Panc1 (cell line): ENCODE results near the gene GALNT9. TPM values are rescaled to one million over a fixed set of nuclear protein-coding genes. Genes with fewer than 3 reads are reported as not detected.
"Not testable (repeated sequence)": the region's sequence is repeated elsewhere in the genome, so short reads cannot be mapped to it uniquely, and the experiment has no call there.

Experiments used
- ATAC-seq: fragments of 200-7000 bp; cut with Tn5 transposase; 2 replicates; pipeline ENCODE4 v1.9.1; 2020; ENCODE audit warnings: mild to moderate bottlenecking, moderate library complexity
- BruUV-seq: library from RNA; stranded (reverse); fragments of 400-500 nt; replicated peaks from 2 replicates; lab custom pipeline; 2021; lab: Mats Ljungman, UMichigan
- CTCF ChIA-PET: fragments of 300-600 bp; sonication (Branson Sonifier 250); formaldehyde crosslinking; loops from one replicate; lab custom pipeline; 2022; ENCODE audit warnings: antibody characterized with exemption; lab: Charles Lee
- POLR2A ChIA-PET: fragments of 300-600 bp; sonication (Branson Sonifier 250); formaldehyde crosslinking; loops from one replicate; lab custom pipeline; 2022; ENCODE audit warnings: antibody characterized with exemption; lab: Charles Lee
- DNase-seq: peaks from one replicate; pipeline ENCODE4 v3.0.0-alpha.2; 2010; ENCODE audit warnings: low read depth, low spot score
- H3K27ac ChIP-seq: 2 replicates; pipeline ENCODE4 v1.5.1; 2011; ENCODE audit warnings: mild to moderate bottlenecking, low read length, inconsistent platforms
- H3K27me3 ChIP-seq: fragments of 200-500 bp; sonication (Bioruptor generic); 2 replicates; pipeline ENCODE4 v1.6.0; 2014; ENCODE audit warnings: low read length, inconsistent platforms; ENCODE audit not compliant: control insufficient read depth, insufficient read depth
- H3K36me3 ChIP-seq: fragments of 200-500 bp; sonication (Bioruptor generic); 2 replicates; pipeline ENCODE4 v1.5.1; 2014; ENCODE audit warnings: inconsistent platforms, mild to moderate bottlenecking, low read length, moderate library complexity; ENCODE audit not compliant: control insufficient read depth, insufficient read depth
- H3K4me1 ChIP-seq: 2 replicates; pipeline ENCODE4 v1.5.1; 2011; ENCODE audit warnings: inconsistent platforms, mild to moderate bottlenecking, low read length, moderate library complexity; ENCODE audit not compliant: control insufficient read depth, insufficient read depth
- H3K4me3 ChIP-seq, 2 experiments: 2 replicates each; pipeline ENCODE4 v1.5.1; 2011 to 2012; ENCODE audit warnings: low read depth in 2 of 2, low read length in 2 of 2, mild to moderate bottlenecking in 2 of 2, inconsistent platforms in 1 of 2, moderate library complexity in 1 of 2
- H3K9me3 ChIP-seq: fragments of 200-500 bp; sonication (Bioruptor generic); 2 replicates; pipeline ENCODE4 v1.5.1; 2014; ENCODE audit warnings: low read depth, mild to moderate bottlenecking, inconsistent platforms, low read length, moderate library complexity; ENCODE audit not compliant: control insufficient read depth, insufficient read depth
- POLR2AphosphoS5 ChIP-seq: IDR thresholded peaks from 2 replicates; pipeline ENCODE4 v1.6.1; 2012; ENCODE audit warnings: mild to moderate bottlenecking, low read depth, low read length, moderate library complexity
- REST ChIP-seq, 2 experiments: IDR thresholded peaks; 2 replicates each; pipeline ENCODE4 v1.6.1; 2011 to 2012; ENCODE audit warnings: low read depth in 2 of 2, control low read depth in 1 of 2, low read length in 1 of 2, mild to moderate bottlenecking in 1 of 2, moderate library complexity in 1 of 2; ENCODE audit not compliant: insufficient read depth in 1 of 2
- SIN3A ChIP-seq: IDR thresholded peaks from 2 replicates; pipeline ENCODE4 v1.6.1; 2012; ENCODE audit warnings: low read depth, mild to moderate bottlenecking, low read length, moderate library complexity, borderline replicate concordance; ENCODE audit not compliant: insufficient read depth
- TCF7L2 ChIP-seq: IDR thresholded peaks from 2 replicates; pipeline ENCODE4 v1.6.1; 2011; ENCODE audit warnings: mild to moderate bottlenecking, low read depth, low read length, inconsistent platforms
- in situ Hi-C: cut with HindIII; loops from 2 replicates; pipeline ENCODE4 v1.10.0; 2016; ENCODE audit warnings: low sequenced_read_pairs, low pct_unique_long_range_greater_than_20kb
- intact Hi-C: fragments of 100-400 bp; cut with micrococcal nuclease; formaldehyde crosslinking; loops from one replicate; pipeline ENCODE4 v1.10.0; 2022; ENCODE audit not compliant: unreplicated experiment
- total RNA-seq: library from RNA; stranded (reverse); gene quantifications from one replicate; pipeline ENCODE4 v1.2.1, GENCODE V29; 2021; ENCODE audit not compliant: unreplicated experiment
- TF ChIP-seq, protein P1 (sequence below): fragments of 450-650 bp; IDR thresholded peaks from 2 replicates; pipeline ENCODE4 v1.5.1; 2017; ENCODE audit warnings: mild to moderate bottlenecking

The GALNT9 gene
- total RNA-seq, 1 experiment from 2014 or later = 0.33 TPM

GRCh38 chr12:132222808-132223173 is 106.6 kb downstream of the GALNT9 start:
- Histone ChIP-seq H3K9me3 (no peaks in the 10 kb centered on the region), H3K4me1 (0 out of 2 replicates have a peak, but pooled peaks cover 2% of the 10 kb centered on the region), H3K27me3 (peaks cover 4% of the 10 kb centered on the region; the same call in 1 of the 2 replicates), H3K4me3 (peak overlapping the region in 1 of 2 experiments; percentile 17; a peak in 2 of 4 replicates), H3K36me3 (no peaks in the 10 kb centered on the region), H3K27ac (no peak overlapping the region)
- in situ Hi-C loops (no loop called here), intact Hi-C loops (no loop called here)
- CTCF ChIA-PET = no interaction called here
- BruUV-seq = no TSS peak
- DNase-seq (no peak), ATAC-seq (no peak)
- no peak for TF ChIP-seq POLR2AphosphoS5
- TF ChIP-seq, protein P1, sequence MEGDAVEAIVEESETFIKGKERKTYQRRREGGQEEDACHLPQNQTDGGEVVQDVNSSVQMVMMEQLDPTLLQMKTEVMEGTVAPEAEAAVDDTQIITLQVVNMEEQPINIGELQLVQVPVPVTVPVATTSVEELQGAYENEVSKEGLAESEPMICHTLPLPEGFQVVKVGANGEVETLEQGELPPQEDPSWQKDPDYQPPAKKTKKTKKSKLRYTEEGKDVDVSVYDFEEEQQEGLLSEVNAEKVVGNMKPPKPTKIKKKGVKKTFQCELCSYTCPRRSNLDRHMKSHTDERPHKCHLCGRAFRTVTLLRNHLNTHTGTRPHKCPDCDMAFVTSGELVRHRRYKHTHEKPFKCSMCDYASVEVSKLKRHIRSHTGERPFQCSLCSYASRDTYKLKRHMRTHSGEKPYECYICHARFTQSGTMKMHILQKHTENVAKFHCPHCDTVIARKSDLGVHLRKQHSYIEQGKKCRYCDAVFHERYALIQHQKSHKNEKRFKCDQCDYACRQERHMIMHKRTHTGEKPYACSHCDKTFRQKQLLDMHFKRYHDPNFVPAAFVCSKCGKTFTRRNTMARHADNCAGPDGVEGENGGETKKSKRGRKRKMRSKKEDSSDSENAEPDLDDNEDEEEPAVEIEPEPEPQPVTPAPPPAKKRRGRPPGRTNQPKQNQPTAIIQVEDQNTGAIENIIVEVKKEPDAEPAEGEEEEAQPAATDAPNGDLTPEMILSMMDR = no peak
- TF ChIP-seq TCF7L2 = no peak
- no peak for TF ChIP-seq SIN3A
- no peak for TF ChIP-seq REST (IDR thresholded peaks at IDR 0.05; ENCODE audit: insufficient read depth in 1 of 2, low read depth in 2 of 2, low read length in 1 of 2)
- POLR2A ChIA-PET = no interaction called here

- no TSS peak for BruUV-seq
- Histone ChIP-seq H3K27me3 (peaks cover 4% of the 10 kb centered on the region; the same call in 1 of the 2 replicates), H3K36me3 (no peaks in the 10 kb centered on the region), H3K9me3 (no peaks in the 10 kb centered on the region), H3K4me3 (peak overlapping the region in 1 of 2 experiments; percentile 17; a peak in 2 of 4 replicates), H3K4me1 (0 out of 2 replicates have a peak, but pooled peaks cover 2% of the 10 kb centered on the region), H3K27ac (no peak overlapping the region)
- ChIA-PET CTCF (no interaction called here), POLR2A (no interaction called here)
- in situ Hi-C loops = no loop called here
- intact Hi-C loops = no loop called here
- TF ChIP-seq SIN3A = no peak
- TF ChIP-seq REST (IDR thresholded peaks at IDR 0.05; ENCODE audit: insufficient read depth in 1 of 2, low read depth in 2 of 2, low read length in 1 of 2) = no peak
- TF ChIP-seq TCF7L2 = peak; percentile 84
- TF ChIP-seq, protein P1 = no peak
- DNase-seq (peak; percentile 7), ATAC-seq (peak; percentile 83)
Observed at GRCh38 chr12:132222096-132222807, 107.1 kb downstream of the GALNT9 start.

GRCh38 chr12:132219761-132220160 is 109.6 kb downstream of the GALNT9 start:
- H3K4me3 ChIP-seq, POLR2A ChIA-PET, H3K27ac ChIP-seq, BruUV-seq, H3K36me3 ChIP-seq, H3K27me3 ChIP-seq, ATAC-seq, in situ Hi-C loops, H3K9me3 ChIP-seq, H3K4me1 ChIP-seq, DNase-seq: not testable (repeated sequence)
- intact Hi-C loops = loop anchor here (10.0 kb wide), 1 partner anchor 65 kb away; no protein-coding TSS in a partner anchor
- CTCF ChIA-PET = interaction anchor here (0.6 to 1.2 kb wide), 4 partner anchors 10 to 406 kb away, joined by 3 to 6 read pairs (median 4); no protein-coding TSS in a partner anchor
